Right lobe of liver (tissue), 4 donors: Measurements from ENCODE around the gene DENND4C.
"Not testable (repeated sequence)": the region's sequence is repeated elsewhere in the genome, so short reads cannot be mapped to it uniquely, and the experiment has no call there.

ENCODE experiments used
- CTCF ChIP-seq, 4 donors: fragments of 200-600 bp in 3 of 4; fragments of 450-650 bp in 1 of 4; IDR thresholded peaks; one replicate each; pipeline versions ENCODE4 v1.5.1 to v1.8.0; 2016 to 2022; ENCODE audit warnings: antibody characterized with exemption in 4 of 4, mild to moderate bottlenecking in 2 of 4
- POLR2A ChIP-seq: fragments of 450-650 bp; IDR thresholded peaks from one replicate; pipeline ENCODE4 v1.6.1; 2017; ENCODE audit warnings: antibody characterized with exemption, mild to moderate bottlenecking
- donor health status: DM: no; HTN: no; CAD: no.
- donor health status: DM: no; HTN: no; CAD: no.
- donor health status: DM: no; HTN: yes; CAD: no.

GRCh38 chr9:19251203-19251602 lies 20.7 kb downstream of the DENND4C start:
- TF ChIP-seq CTCF (IDR thresholded peaks at IDR 0.05); POLR2A: not testable (repeated sequence)
